Ovary (tissue), 9 donors: ENCODE data around the gene AATK. TPM values are rescaled to one million over a fixed set of nuclear protein-coding genes. Genes with fewer than 3 reads are reported as not detected.

Source experiments
- DNase-seq, 5 donors: peaks; one replicate each; pipeline ENCODE4 v3.0.0-alpha.2; 2019 to 2020
- H3K27ac ChIP-seq, 2 donors: fragments of 200-600 bp; one replicate each; pipeline versions ENCODE4 v1.5.1 to v1.8.0; 2019 to 2022
- H3K27me3 ChIP-seq: fragments of 200-600 bp; one replicate; pipeline ENCODE4 v1.8.0; 2022
- H3K36me3 ChIP-seq: fragments of 200-600 bp; sonication (generic); one replicate; pipeline ENCODE4 v1.5.1; 2019
- H3K4me1 ChIP-seq: one replicate; pipeline ENCODE4 v1.8.1; 2013; ENCODE audit warnings: mild to moderate bottlenecking, moderate library complexity; ENCODE audit not compliant: insufficient read depth
- H3K4me3 ChIP-seq: fragments of 200-600 bp; sonication (generic); one replicate; pipeline ENCODE4 v1.5.1; 2017
- H3K9me3 ChIP-seq, 2 donors: fragments of 200-600 bp in 1 of 2; sonication (generic) in 1 of 2; one replicate each; pipeline versions ENCODE4 v1.5.1 to v1.8.1; 2013 to 2019; ENCODE audit warnings: mild to moderate bottlenecking in 1 of 2, moderate library complexity in 1 of 2
- EP300 ChIP-seq: sonication (generic); formaldehyde crosslinking; IDR thresholded peaks from one replicate; pipeline ENCODE4 v1.6.1; 2017; ENCODE audit warnings: antibody characterized with exemption
- POLR2A ChIP-seq: fragments of 450-650 bp; IDR thresholded peaks from one replicate; pipeline ENCODE4 v1.6.1; 2017; ENCODE audit warnings: antibody characterized with exemption, mild to moderate bottlenecking, moderate library complexity
- WGBS, 3 donors: extraction: QIAGEN DNeasy Blood & Tissue Kit in 1 of 3; methylation state at CpG; one replicate each; pipeline versions ENCODE4 v1.1.5 to v1.1.7; 2013 to 2017; 5-methylcytosine and 5-hydroxymethylcytosine counted together
- intact Hi-C, 4 donors: fragments of 100-400 bp; cut with DNase I; formaldehyde crosslinking; loops; one replicate each; pipeline versions ENCODE4 v1.11.0 to v1.15.1; 2022 to 2023
- polyA plus RNA-seq, 2 donors: library from polyadenylated mRNA; stranded (reverse); fragments of 200-250 nt in 1 of 2; fragments of 350-450 nt in 1 of 2; fragmentation: Illumina TruSeq in 1 of 2; extraction: RNeasy Lipid Tissue Mini Kit (QIAGEN cat#74804) in 1 of 2; gene quantifications; one replicate each; pipeline ENCODE4 v1.2.3, GENCODE V29; 2013 to 2014
- total RNA-seq, 7 donors: library from RNA; depleted of rRNA in 2 of 7; stranded (reverse); fragments of >200 nt in 2 of 7; fragmentation: NEBNext Ultra II Directional in 3 of 7; extraction: Animal tissue kit (Norgen Biotek cat#: 25700) in 3 of 7; gene quantifications; one replicate each; pipeline versions ENCODE4 v1.1.0 to v1.2.4, GENCODE V29; 2016 to 2023
- TF ChIP-seq, protein P1 (sequence below), 3 donors: fragments of 450-650 bp in 2 of 3; fragments of 200-600 bp in 1 of 3; IDR thresholded peaks; one replicate each; pipeline versions ENCODE4 v1.5.1 to v1.8.0; 2016 to 2022; ENCODE audit warnings: antibody characterized with exemption in 3 of 3, mild to moderate bottlenecking in 1 of 3
- donor health status: DM: no; HTN: no; CAD: no; lungs with moderate emphysema.
- donor health status: DM: no; HTN: no; CAD: no.
- donor health status: Bipolar disorder and iron deficiency.
- donor health status: DM: yes; HTN: yes; CAD: no.
- donor health status: DM: no; HTN: no; CAD: no.
- donor health status: DM: yes; HTN: yes; CAD: no.

Gene AATK
- total and polyA plus RNA-seq, 9 donors: 0.23 to 3.1 (median 1.5) TPM

DNA sequence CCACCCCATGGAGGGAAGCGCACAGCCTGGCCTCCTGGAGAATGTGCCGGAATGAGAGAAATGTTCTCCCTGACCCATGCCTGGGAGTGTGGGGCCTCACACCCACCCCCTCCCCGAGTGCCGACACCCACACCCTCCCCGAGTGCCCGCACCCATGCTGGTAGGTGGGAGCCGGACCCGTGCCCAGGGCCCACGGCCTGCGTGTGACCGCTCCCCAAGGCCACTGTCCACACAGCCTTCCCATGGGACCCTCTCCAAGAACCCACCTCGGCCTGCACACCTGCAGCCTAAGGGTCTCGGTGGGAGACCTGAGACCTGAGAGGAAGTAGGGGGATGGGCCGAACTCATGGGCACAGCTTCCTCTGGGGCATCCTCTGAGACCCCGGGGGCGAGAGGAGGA, 4.0 kb downstream of the AATK start:
- intact Hi-C loops: no loop called here
- WGBS, 3 donors: 84 to 89% (median 88%) methylated on average over 12 to 16 of the region's 16 CpGs
- peak in 1 of 5 donors; percentile 14 for DNase-seq
- Histone ChIP-seq H3K27ac (no peak overlapping the region), H3K27me3 (no peaks in the 10 kb centered on the region), H3K4me1 (peaks cover 5% of the 10 kb centered on the region), H3K4me3 (no peak overlapping the region), H3K36me3 (no peaks in the 10 kb centered on the region), H3K9me3 (no peaks in the 10 kb centered on the region)
- TF ChIP-seq EP300 (no peak), POLR2A (no peak)
- TF ChIP-seq, protein P1, sequence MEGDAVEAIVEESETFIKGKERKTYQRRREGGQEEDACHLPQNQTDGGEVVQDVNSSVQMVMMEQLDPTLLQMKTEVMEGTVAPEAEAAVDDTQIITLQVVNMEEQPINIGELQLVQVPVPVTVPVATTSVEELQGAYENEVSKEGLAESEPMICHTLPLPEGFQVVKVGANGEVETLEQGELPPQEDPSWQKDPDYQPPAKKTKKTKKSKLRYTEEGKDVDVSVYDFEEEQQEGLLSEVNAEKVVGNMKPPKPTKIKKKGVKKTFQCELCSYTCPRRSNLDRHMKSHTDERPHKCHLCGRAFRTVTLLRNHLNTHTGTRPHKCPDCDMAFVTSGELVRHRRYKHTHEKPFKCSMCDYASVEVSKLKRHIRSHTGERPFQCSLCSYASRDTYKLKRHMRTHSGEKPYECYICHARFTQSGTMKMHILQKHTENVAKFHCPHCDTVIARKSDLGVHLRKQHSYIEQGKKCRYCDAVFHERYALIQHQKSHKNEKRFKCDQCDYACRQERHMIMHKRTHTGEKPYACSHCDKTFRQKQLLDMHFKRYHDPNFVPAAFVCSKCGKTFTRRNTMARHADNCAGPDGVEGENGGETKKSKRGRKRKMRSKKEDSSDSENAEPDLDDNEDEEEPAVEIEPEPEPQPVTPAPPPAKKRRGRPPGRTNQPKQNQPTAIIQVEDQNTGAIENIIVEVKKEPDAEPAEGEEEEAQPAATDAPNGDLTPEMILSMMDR (IDR thresholded peaks at IDR 0.05): no peak

DNA sequence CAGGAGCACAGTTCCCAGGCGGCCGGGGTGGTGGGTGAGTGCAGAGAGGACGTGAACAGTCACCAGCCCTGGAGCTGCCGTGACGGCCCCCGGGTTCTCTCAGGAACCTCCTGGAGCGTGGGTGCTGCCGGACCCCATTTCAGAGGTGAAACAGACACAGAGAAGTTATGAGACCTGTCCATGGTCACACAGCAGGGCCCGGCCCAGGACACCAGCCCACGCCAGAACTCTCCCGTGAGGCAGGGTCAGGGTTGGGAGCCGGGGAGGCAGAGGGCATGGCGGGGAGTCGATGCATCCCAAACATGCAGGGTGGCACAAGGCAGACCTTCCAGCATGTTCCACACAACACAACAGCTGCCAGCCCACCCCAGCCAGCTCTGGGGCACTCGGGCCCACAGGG, 4.5 kb downstream of the AATK start:
- Histone ChIP-seq H3K4me1 (peaks cover 5% of the 10 kb centered on the region), H3K4me3 (no peak overlapping the region), H3K36me3 (no peaks in the 10 kb centered on the region), H3K27ac (no peak overlapping the region), H3K9me3 (no peaks in the 10 kb centered on the region), H3K27me3 (no peaks in the 10 kb centered on the region)
- DNase-seq: peak in 1 of 5 donors; percentile 14
- intact Hi-C loops: no loop called here
- TF ChIP-seq EP300 (no peak), POLR2A (no peak)
- TF ChIP-seq, protein P1 (IDR thresholded peaks at IDR 0.05): no peak
- WGBS, 3 donors: 93 to 94% (median 93%) methylated on average over 15 of the region's 15 CpGs

DNA sequence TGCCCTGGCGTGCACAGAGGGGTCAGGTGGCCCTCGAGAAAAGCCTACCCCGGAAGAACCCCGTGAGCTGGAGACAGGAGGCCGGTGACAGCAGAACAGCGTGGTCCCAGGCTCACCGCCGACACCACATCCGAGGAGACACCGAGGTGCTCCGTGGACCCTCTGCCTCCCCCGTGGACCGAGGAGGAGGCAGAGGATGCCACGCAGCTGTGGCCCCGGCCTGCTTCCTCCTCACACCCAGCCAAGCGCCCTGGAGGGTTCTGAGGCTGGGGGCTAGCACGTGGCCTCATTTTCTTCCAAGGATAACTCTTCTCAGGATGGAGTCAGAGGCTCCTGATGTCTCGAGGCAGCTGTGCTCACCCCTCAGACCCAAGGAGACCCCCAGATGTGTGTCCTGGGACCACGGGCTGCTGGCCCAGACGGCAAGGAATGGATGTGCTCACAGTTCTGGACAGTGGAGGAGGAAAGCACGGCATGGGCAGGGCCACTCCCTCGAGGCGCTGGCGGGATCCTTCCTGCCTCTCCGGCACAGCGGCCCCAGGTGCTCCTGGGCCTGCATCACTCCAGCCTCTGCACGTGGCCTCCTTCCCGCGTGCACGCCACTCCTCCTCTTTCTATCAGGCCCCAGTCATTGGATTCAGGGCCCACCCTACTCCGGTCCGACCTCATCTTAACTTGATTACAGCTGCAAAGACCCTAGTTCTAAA, 5.1 kb downstream of the AATK start:
- H3K27ac ChIP-seq: no peak overlapping the region
- no peak for DNase-seq
- TF ChIP-seq POLR2A: no peak
- TF ChIP-seq, protein P1 (IDR thresholded peaks at IDR 0.05): no peak
- no peak for TF ChIP-seq EP300
- H3K27me3 ChIP-seq: no peaks in the 10 kb centered on the region
- WGBS, 3 donors: 64 to 70% (median 68%) methylated on average over 27 to 32 of the region's 32 CpGs
- no peaks in the 10 kb centered on the region for H3K36me3 ChIP-seq
- H3K4me3 ChIP-seq: no peak overlapping the region
- intact Hi-C loops: no loop called here
- no peaks in the 10 kb centered on the region for H3K9me3 ChIP-seq
- H3K4me1 ChIP-seq: peaks cover 5% of the 10 kb centered on the region

DNA sequence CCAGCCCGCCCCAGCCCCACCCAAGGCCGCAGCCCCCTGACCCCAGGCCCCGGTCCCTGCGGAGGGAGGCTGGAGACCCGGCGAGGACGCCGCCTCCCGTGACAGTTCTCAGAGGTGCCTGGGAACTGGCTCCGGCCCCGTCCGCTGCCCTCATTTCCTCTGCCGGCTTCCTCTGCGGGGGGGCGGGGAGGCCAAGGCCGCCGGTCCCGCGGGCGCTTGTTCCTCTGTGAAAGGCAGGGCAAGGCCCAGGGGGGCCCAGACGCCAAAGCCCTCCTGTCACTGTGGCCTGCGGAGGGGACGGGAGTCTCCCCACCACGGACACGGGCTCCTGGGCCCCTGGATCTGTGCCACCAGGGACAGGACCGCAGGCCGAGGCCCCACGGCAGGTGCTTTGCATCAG, 5.7 kb downstream of the AATK start:
- DNase-seq: peak in 4 of 5 donors; percentile 25 to 63 (median 47)
- WGBS, 3 donors: 5 to 6% (median 6%) methylated on average over 20 to 28 of the region's 28 CpGs
- no peaks in the 10 kb centered on the region for H3K9me3 ChIP-seq
- intact Hi-C loops: no loop called here
- H3K27me3 ChIP-seq: no peaks in the 10 kb centered on the region
- TF ChIP-seq, protein P1 (IDR thresholded peaks at IDR 0.05): no peak
- TF ChIP-seq EP300 (no peak), POLR2A (no peak)
- H3K4me3 ChIP-seq: no peak overlapping the region
- H3K36me3 ChIP-seq: no peaks in the 10 kb centered on the region
- no peak overlapping the region for H3K27ac ChIP-seq
- H3K4me1 ChIP-seq: peaks cover 5% of the 10 kb centered on the region
